Effector memory CD4-positive, alpha-beta T cell (primary cell): ENCODE data around the gene GIGYF1.

Experiments
- DNase-seq, 3 donors: peaks; one replicate each; pipeline ENCODE4 v3.0.0-alpha.2; 2020
- H3K27ac ChIP-seq: 2 replicates; pipeline ENCODE4 v1.7.0; 2013; ENCODE audit warnings: mild to moderate bottlenecking, low read length, moderate library complexity; ENCODE audit not compliant: insufficient read depth, poor library complexity, severe bottlenecking
- H3K27me3 ChIP-seq: replicated peaks from 2 replicates; pipeline ENCODE4 v1.7.0; 2013; ENCODE audit warnings: mild to moderate bottlenecking, low read length; ENCODE audit not compliant: insufficient read depth, control insufficient read depth, poor library complexity, severe bottlenecking
- H3K36me3 ChIP-seq: 2 replicates; pipeline ENCODE4 v1.7.0; 2013; ENCODE audit warnings: mild to moderate bottlenecking, low read length, moderate library complexity; ENCODE audit not compliant: control insufficient read depth, insufficient read depth
- H3K4me1 ChIP-seq: 2 replicates; pipeline ENCODE4 v1.7.0; 2013; ENCODE audit warnings: low read length, mild to moderate bottlenecking; ENCODE audit not compliant: control insufficient read depth, insufficient read depth, poor library complexity, severe bottlenecking
- H3K4me3 ChIP-seq: 2 replicates; pipeline ENCODE4 v1.7.0; 2013; ENCODE audit warnings: low read length, low read depth, mild to moderate bottlenecking; ENCODE audit not compliant: insufficient read depth, poor library complexity, severe bottlenecking
- H3K9me3 ChIP-seq: 2 replicates; pipeline ENCODE4 v1.7.0; 2013; ENCODE audit warnings: mild to moderate bottlenecking, low read length, moderate library complexity; ENCODE audit not compliant: control insufficient read depth

Gene GIGYF1

GRCh38 chr7:100679129-100679926 lies 14.7 kb downstream of the GIGYF1 start:
- no peak for DNase-seq
- peak overlapping the region; percentile 7 for H3K27ac ChIP-seq
- no peaks in the 10 kb centered on the region for H3K9me3 ChIP-seq
- H3K36me3 ChIP-seq, result peaks cover 60% of the 10 kb centered on the region
- no peaks in the 10 kb centered on the region for H3K27me3 ChIP-seq
- H3K4me3 ChIP-seq, result no peak overlapping the region
- H3K4me1 ChIP-seq, result peaks cover 24% of the 10 kb centered on the region

GRCh38 chr7:100678291-100678984 lies 15.6 kb downstream of the GIGYF1 start:
- Histone ChIP-seq H3K9me3 (no peaks in the 10 kb centered on the region), H3K27me3 (no peaks in the 10 kb centered on the region), H3K4me1 (peaks cover 24% of the 10 kb centered on the region), H3K36me3 (peaks cover 51% of the 10 kb centered on the region), H3K27ac (no peak overlapping the region), H3K4me3 (no peak overlapping the region)
- DNase-seq, result no peak

GRCh38 chr7:100677308-100678267 lies 16.5 kb downstream of the GIGYF1 start:
- Histone ChIP-seq H3K4me1 (peaks cover 28% of the 10 kb centered on the region), H3K4me3 (no peak overlapping the region), H3K27me3 (no peaks in the 10 kb centered on the region), H3K27ac (no peak overlapping the region), H3K9me3 (no peaks in the 10 kb centered on the region), H3K36me3 (peaks cover 44% of the 10 kb centered on the region)
- no peak for DNase-seq

- Histone ChIP-seq H3K27me3 (no peaks in the 10 kb centered on the region), H3K27ac (peak overlapping the region; percentile 86), H3K4me3 (peak overlapping the region; percentile 62), H3K4me1 (peaks cover 27% of the 10 kb centered on the region), H3K36me3 (peaks cover 35% of the 10 kb centered on the region), H3K9me3 (no peaks in the 10 kb centered on the region)
- no peak for DNase-seq
Measured at GRCh38 chr7:100676501-100677306, 17.3 kb downstream of the GIGYF1 start.

GRCh38 chr7:100675581-100676350 lies 18.3 kb downstream of the GIGYF1 start:
- DNase-seq, result peak; percentile 92 to 94 (median 93)
- Histone ChIP-seq H3K27ac (peak overlapping the region; percentile 86), H3K36me3 (peaks cover 34% of the 10 kb centered on the region), H3K9me3 (no peaks in the 10 kb centered on the region), H3K4me3 (peak overlapping the region; percentile 62), H3K4me1 (peaks cover 17% of the 10 kb centered on the region), H3K27me3 (no peaks in the 10 kb centered on the region)

GRCh38 chr7:100675105-100675451 lies 19.0 kb downstream of the GIGYF1 start:
- H3K4me3 ChIP-seq, result peak overlapping the region; percentile 95
- no peaks in the 10 kb centered on the region for H3K9me3 ChIP-seq
- H3K4me1 ChIP-seq, result peaks cover 11% of the 10 kb centered on the region
- peaks cover 34% of the 10 kb centered on the region for H3K36me3 ChIP-seq
- H3K27me3 ChIP-seq, result no peaks in the 10 kb centered on the region
- no peak for DNase-seq
- H3K27ac ChIP-seq, result peak overlapping the region; percentile 86

GRCh38 chr7:100674411-100675104 lies 19.5 kb downstream of the GIGYF1 start:
- DNase-seq, result no peak
- no peaks in the 10 kb centered on the region for H3K9me3 ChIP-seq
- peaks cover 31% of the 10 kb centered on the region for H3K36me3 ChIP-seq
- H3K4me1 ChIP-seq, result peaks cover 7% of the 10 kb centered on the region
- peak overlapping the region; percentile 95 for H3K4me3 ChIP-seq
- H3K27ac ChIP-seq, result peak overlapping the region; percentile 86
- no peaks in the 10 kb centered on the region for H3K27me3 ChIP-seq

GRCh38 chr7:100673942-100674410 lies 20.1 kb downstream of the GIGYF1 start:
- Histone ChIP-seq H3K27me3 (no peaks in the 10 kb centered on the region), H3K27ac (peak overlapping the region; percentile 86), H3K4me3 (peak overlapping the region; percentile 95), H3K9me3 (no peaks in the 10 kb centered on the region), H3K36me3 (peaks cover 25% of the 10 kb centered on the region), H3K4me1 (peaks cover 7% of the 10 kb centered on the region)
- DNase-seq, result peak in 2 of 3 donors; percentile 31
